SJCRH30 (cell line): ENCODE measurements around the gene LRRK1. TPM values are rescaled to one million over a fixed set of nuclear protein-coding genes. Genes with fewer than 3 reads are reported as not detected.

Experiments
- DNase-seq, 2 experiments: peaks; one replicate each; pipeline ENCODE4 v3.0.0-alpha.2; 2015 to 2020
- H3K27ac ChIP-seq: fragments of 250-450 bp; sonication (Bioruptor Pico); 2 replicates; pipeline ENCODE4 v1.5.1; 2020; ENCODE audit warnings: mild to moderate bottlenecking, moderate library complexity
- H3K27me3 ChIP-seq: fragments of 250-450 bp; sonication (Bioruptor Pico); 2 replicates; pipeline ENCODE4 v1.5.1; 2020; ENCODE audit warnings: mild to moderate bottlenecking, moderate library complexity
- H3K36me3 ChIP-seq: fragments of 250-450 bp; sonication (Bioruptor Pico); 2 replicates; pipeline ENCODE4 v1.5.1; 2020; ENCODE audit warnings: mild to moderate bottlenecking, moderate library complexity
- H3K4me1 ChIP-seq: fragments of 250-450 bp; sonication (Bioruptor Pico); 2 replicates; pipeline ENCODE4 v1.5.1; 2020; ENCODE audit warnings: mild to moderate bottlenecking, moderate library complexity
- H3K4me3 ChIP-seq: fragments of 250-450 bp; sonication (Bioruptor Pico); 2 replicates; pipeline ENCODE4 v1.5.1; 2020; ENCODE audit warnings: mild to moderate bottlenecking, moderate library complexity
- H3K9me3 ChIP-seq: fragments of 250-450 bp; sonication (Bioruptor Pico); replicated peaks from 2 replicates; pipeline ENCODE4 v1.5.1; 2020; ENCODE audit warnings: mild to moderate bottlenecking, moderate library complexity
- total RNA-seq: library from RNA; depleted of rRNA; stranded (reverse); fragments of >200 nt; shearing (Covaris generic); gene quantifications from 2 replicates; pipeline ENCODE4 v1.2.3, GENCODE V29; 2014

The LRRK1 gene
- total RNA-seq, 1 experiment from 2014 or later, result 5.8 TPM

DNA sequence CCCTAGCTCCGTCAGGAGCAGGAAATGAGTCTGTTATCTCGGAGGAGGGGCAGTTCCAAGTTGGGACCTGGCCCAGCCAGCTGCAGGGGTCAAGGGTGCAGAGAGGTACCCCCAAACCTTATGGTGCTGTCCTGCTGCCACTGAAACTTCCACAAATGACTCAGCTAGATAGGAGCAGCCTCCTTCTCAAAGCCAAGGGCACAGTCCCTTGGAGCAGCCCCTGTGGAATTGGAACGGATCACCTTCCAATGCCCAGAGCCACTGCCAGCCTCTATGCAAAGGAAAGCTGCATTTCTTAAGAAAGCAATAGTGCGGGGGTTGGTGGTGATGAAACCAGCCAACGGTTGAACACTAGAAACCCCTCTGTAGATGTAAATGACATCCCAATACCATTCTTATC is 19.6 kb upstream of the LRRK1 start:
- H3K27ac ChIP-seq, result peak overlapping the region; percentile 95
- H3K27me3 ChIP-seq, result no peaks in the 10 kb centered on the region
- no peak overlapping the region for H3K4me3 ChIP-seq
- H3K9me3 ChIP-seq, result no peaks in the 10 kb centered on the region
- peaks cover 44% of the 10 kb centered on the region for H3K4me1 ChIP-seq
- peaks cover 24% of the 10 kb centered on the region for H3K36me3 ChIP-seq
- peak in 1 of 2 experiments; percentile 39 for DNase-seq

GRCh38 chr15:100900136-100900794 is 18.9 kb upstream of the LRRK1 start:
- peak overlapping the region; percentile 54 for H3K4me3 ChIP-seq
- no peaks in the 10 kb centered on the region for H3K27me3 ChIP-seq
- DNase-seq, result peak; percentile 90 to 91
- H3K36me3 ChIP-seq, result peaks cover 28% of the 10 kb centered on the region
- H3K4me1 ChIP-seq, result peaks cover 44% of the 10 kb centered on the region
- no peaks in the 10 kb centered on the region for H3K9me3 ChIP-seq
- peak overlapping the region; percentile 95 for H3K27ac ChIP-seq

- Histone ChIP-seq H3K27ac (peak overlapping the region; percentile 95), H3K4me1 (peaks cover 44% of the 10 kb centered on the region)
- peak in 1 of 2 experiments; percentile 53 for DNase-seq
These were observed 18.4 kb upstream of the LRRK1 start for GRCh38 chr15:100900795-100901169.

DNA sequence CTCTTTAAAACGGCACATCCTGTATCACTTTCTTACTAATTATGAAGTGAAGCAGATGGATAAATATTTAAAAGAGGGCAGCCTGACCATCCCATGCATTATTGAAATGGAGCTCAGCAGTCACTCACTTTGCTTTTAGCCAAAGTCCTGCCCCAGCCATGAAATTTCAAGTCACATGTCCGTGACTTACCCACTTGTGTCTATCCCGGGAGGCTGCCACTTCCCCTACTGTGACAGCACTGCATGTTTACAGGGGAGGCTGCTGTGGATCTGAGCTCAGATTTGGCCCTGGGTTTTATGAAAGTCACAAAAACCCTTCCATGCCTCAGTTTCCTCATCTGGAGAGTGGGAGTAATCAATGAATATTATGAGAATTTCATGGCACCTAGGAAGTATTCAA is 17.9 kb upstream of the LRRK1 start:
- Histone ChIP-seq H3K4me3 (peak overlapping the region; percentile 54), H3K36me3 (peaks cover 38% of the 10 kb centered on the region), H3K27me3 (no peaks in the 10 kb centered on the region), H3K9me3 (no peaks in the 10 kb centered on the region), H3K27ac (peak overlapping the region; percentile 95), H3K4me1 (peaks cover 44% of the 10 kb centered on the region)
- DNase-seq, result peak in 1 of 2 experiments; percentile 44

More at GRCh38 chr15:100900795-100901169, 18.4 kb upstream of the LRRK1 start:
- Histone ChIP-seq H3K36me3 (peaks cover 33% of the 10 kb centered on the region), H3K27me3 (no peaks in the 10 kb centered on the region), H3K9me3 (no peaks in the 10 kb centered on the region), H3K4me3 (peak overlapping the region; percentile 54)

- peaks cover 44% of the 10 kb centered on the region for H3K36me3 ChIP-seq
- peak; percentile 85 to 87 for DNase-seq
- H3K4me3 ChIP-seq, result peak overlapping the region; percentile 54
- H3K27me3 ChIP-seq, result no peaks in the 10 kb centered on the region
- H3K9me3 ChIP-seq, result no peaks in the 10 kb centered on the region
- peak overlapping the region; percentile 95 for H3K27ac ChIP-seq
- H3K4me1 ChIP-seq, result peaks cover 44% of the 10 kb centered on the region
These were observed 17.3 kb upstream of the LRRK1 start for GRCh38 chr15:100901702-100902435.

DNA sequence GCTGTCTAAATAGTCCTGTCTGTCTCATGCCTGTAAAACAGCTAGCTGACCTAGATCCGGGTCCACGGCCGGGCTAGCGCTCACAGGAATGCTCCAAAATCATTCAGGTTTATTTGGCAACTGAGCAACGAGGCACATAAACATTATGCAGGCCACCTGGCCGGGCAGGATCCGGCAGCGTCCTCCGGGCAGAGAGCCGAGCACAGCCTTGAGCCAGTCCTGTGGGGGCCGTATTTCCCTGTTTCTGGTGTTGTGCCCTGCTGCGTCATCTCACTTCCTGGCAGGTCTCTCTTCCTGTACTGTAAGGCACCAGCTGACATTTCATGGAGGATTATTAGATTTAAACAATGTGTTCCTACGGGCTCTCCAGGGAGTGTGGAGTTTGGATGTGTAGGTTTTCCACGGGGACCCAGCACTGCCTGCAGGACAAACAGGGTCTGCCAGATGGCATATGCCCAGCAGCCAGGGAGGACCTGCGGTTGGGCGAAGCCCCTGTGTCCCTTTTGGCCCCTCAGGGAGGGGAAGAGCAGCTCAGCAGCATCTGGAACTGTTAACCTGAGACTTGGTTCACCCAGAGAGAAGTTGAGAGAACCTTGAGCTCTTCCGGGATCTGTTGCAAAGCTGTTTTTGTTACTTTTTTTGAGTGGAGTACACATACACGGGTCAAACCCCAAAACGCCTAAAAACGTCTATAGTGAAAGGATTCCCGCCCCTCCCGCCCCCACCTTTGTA is 16.6 kb upstream of the LRRK1 start:
- Histone ChIP-seq H3K27me3 (no peaks in the 10 kb centered on the region), H3K9me3 (no peaks in the 10 kb centered on the region), H3K4me3 (peak overlapping the region; percentile 54), H3K36me3 (peaks cover 51% of the 10 kb centered on the region), H3K4me1 (peaks cover 44% of the 10 kb centered on the region), H3K27ac (peak overlapping the region; percentile 95)
- DNase-seq, result peak; percentile 96 to 99

DNA sequence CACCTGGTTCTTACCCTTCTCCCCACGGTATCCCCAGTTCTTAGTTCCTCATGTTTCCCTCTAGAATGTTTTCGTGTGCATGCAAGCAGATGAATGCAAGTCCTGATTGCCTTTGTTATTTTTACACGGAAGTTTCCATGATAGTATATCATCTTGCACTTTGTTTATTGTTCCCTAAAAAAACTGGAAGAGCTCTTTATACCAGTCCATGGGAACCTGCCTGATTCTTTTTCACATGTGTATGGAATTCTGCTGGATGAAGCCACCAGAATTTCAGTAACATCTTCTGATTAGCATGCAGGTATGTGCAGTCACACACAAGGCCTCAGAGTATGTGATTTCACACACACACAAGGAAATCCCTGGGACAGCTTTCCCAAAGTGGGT is 16.0 kb upstream of the LRRK1 start:
- no peak for DNase-seq
- Histone ChIP-seq H3K4me1 (peaks cover 45% of the 10 kb centered on the region), H3K27me3 (no peaks in the 10 kb centered on the region), H3K9me3 (no peaks in the 10 kb centered on the region), H3K36me3 (peaks cover 55% of the 10 kb centered on the region), H3K4me3 (peak overlapping the region; percentile 54), H3K27ac (peak overlapping the region; percentile 95)

- no peak for DNase-seq
- Histone ChIP-seq H3K27ac (no peak overlapping the region), H3K36me3 (peaks cover 58% of the 10 kb centered on the region), H3K4me1 (peaks cover 43% of the 10 kb centered on the region), H3K27me3 (no peaks in the 10 kb centered on the region), H3K4me3 (no peak overlapping the region), H3K9me3 (no peaks in the 10 kb centered on the region)
These were observed 13.3 kb upstream of the LRRK1 start for GRCh38 chr15:100905850-100906249.

DNA sequence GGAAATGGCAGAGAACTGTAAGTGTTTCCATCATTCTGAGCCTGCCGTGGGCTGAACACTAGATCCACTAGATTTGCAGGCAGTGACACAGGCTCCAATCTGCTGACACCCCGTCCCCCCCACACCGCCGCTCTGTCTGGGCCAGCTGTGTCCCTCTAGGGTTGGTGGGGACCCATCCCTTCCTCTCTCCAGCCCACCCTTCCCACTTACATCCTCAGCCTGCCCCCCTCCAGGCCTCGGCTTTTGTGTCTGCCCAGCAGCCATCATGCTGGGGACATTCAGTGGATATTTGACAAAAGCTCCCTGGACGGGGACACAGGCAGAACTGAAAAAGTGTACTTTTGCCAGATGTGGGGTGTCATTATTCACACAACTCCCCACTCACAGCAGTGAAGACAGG is 10.7 kb upstream of the LRRK1 start:
- Histone ChIP-seq H3K27me3 (no peaks in the 10 kb centered on the region), H3K36me3 (peaks cover 71% of the 10 kb centered on the region), H3K4me3 (no peak overlapping the region), H3K4me1 (peaks cover 33% of the 10 kb centered on the region), H3K27ac (no peak overlapping the region), H3K9me3 (0 out of 2 replicates have a peak, but pooled peaks cover 6% of the 10 kb centered on the region)
- no peak for DNase-seq

- 0 out of 2 replicates have a peak, but pooled peaks cover 6% of the 10 kb centered on the region for H3K9me3 ChIP-seq
- peak overlapping the region; percentile 43 for H3K27ac ChIP-seq
- H3K4me3 ChIP-seq, result no peak overlapping the region
- H3K36me3 ChIP-seq, result peaks cover 74% of the 10 kb centered on the region
- H3K27me3 ChIP-seq, result no peaks in the 10 kb centered on the region
- H3K4me1 ChIP-seq, result peaks cover 32% of the 10 kb centered on the region
- DNase-seq, result peak in 1 of 2 experiments; percentile 23
These were observed 9.6 kb upstream of the LRRK1 start for GRCh38 chr15:100909565-100909964.

DNA sequence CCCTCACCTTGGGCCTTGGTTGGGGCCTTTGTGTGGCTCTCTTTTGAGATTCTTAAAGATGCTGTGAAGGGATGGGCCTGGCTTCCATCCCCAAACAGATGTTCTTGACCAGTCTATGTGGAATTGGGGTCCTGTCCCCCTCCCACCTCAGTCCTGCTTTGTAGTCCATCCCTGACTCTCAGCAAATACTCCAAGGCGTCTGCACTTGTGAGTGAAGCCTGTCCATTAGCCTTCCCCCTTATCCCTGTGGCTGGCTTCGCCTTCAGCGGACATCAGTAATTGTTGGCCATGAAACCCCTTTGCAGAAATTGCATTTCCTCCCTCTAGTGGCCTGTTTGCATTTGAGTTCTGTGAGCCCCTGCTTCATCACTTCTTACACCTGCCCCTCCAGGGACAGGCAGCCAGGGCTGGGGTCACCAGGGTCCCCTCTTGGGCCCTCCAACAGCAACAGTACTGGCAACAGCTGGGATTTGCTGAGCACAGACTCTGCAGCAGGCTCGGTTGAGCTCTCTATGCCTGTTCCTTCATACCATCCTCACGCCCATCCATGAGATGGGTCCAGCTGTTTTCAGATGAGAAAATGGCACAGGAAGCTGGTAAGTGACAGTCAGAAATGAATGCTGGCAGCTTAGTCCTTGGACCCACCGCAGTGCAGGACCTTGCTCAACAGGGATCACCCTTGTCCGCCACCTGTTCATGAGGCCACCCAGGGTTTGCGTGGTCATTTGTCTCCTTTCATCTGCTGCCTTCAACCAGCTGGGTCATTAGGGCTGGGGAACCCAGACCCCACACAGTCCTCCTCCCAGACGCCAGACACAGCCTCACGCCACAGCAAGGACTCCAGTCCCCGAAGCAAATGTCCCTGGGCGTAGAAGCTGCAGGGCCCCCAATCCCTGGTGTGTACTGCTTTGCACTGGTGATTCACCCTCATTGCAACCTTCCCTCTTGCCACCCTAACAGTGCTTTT is 8.9 kb upstream of the LRRK1 start:
- Histone ChIP-seq H3K27me3 (no peaks in the 10 kb centered on the region), H3K36me3 (peaks cover 74% of the 10 kb centered on the region), H3K9me3 (0 out of 2 replicates have a peak, but pooled peaks cover 6% of the 10 kb centered on the region), H3K27ac (peak overlapping the region; percentile 69), H3K4me3 (no peak overlapping the region), H3K4me1 (peaks cover 32% of the 10 kb centered on the region)
- DNase-seq, result peak; percentile 99

DNA sequence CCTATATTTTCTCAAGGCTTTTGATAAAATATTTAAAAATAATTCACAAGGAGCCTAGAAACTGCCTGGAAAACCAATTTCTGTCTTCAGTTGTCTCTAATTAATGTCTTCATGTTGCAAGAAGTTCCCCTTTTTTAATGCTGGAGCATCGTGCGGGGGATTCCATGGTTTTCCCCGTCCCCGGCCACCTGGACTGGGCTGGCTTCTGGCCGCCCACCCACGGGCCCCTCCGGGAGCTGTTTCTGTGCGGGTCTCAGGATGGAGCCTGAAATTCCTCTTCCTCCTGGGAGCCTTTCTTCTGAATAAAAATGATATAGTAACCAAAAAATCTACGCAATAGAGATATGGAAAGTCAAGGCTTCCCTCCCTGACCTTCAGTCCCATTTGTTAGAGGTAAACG is 8.1 kb upstream of the LRRK1 start:
- Histone ChIP-seq H3K27ac (peak overlapping the region; percentile 69), H3K36me3 (peaks cover 74% of the 10 kb centered on the region), H3K4me1 (peaks cover 32% of the 10 kb centered on the region), H3K27me3 (no peaks in the 10 kb centered on the region), H3K4me3 (no peak overlapping the region), H3K9me3 (0 out of 2 replicates have a peak, but pooled peaks cover 6% of the 10 kb centered on the region)
- no peak for DNase-seq

GRCh38 chr15:100913961-100914360 is 5.2 kb upstream of the LRRK1 start:
- DNase-seq, result peak in 1 of 2 experiments; percentile 58
- H3K4me1 ChIP-seq, result peaks cover 25% of the 10 kb centered on the region
- H3K27me3 ChIP-seq, result no peaks in the 10 kb centered on the region
- 0 out of 2 replicates have a peak, but pooled peaks cover 6% of the 10 kb centered on the region for H3K9me3 ChIP-seq
- no peak overlapping the region for H3K4me3 ChIP-seq
- H3K27ac ChIP-seq, result no peak overlapping the region
- H3K36me3 ChIP-seq, result peaks cover 54% of the 10 kb centered on the region

DNA sequence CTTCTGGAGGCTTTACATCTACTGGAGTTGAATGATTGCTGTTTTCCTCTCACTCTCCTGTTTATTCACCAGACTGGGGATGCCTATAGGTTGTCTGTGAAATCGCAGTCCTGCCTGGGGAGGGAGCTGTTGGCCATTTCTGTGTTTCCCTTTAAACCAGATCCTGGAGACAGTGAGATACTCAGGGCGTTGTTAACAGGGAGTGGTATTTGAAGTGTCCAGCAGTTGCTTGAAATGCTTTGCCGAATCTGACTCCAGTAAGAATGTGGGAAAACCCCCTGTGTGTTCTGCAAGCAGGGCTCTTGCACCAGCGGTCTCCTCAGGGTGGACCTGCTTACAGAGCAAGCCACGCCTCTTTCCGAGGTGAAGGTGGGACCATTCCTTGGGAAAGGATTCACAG is 4.3 kb upstream of the LRRK1 start:
- H3K9me3 ChIP-seq, result 0 out of 2 replicates have a peak, but pooled peaks cover 6% of the 10 kb centered on the region
- H3K27me3 ChIP-seq, result no peaks in the 10 kb centered on the region
- H3K4me3 ChIP-seq, result no peak overlapping the region
- H3K36me3 ChIP-seq, result peaks cover 49% of the 10 kb centered on the region
- DNase-seq, result no peak
- peaks cover 21% of the 10 kb centered on the region for H3K4me1 ChIP-seq
- no peak overlapping the region for H3K27ac ChIP-seq
